OCI-M2 (cell line): ENCODE measurements around the gene ATP7A.
"Not testable (repeated sequence)": the region's sequence is repeated elsewhere in the genome, so short reads cannot be mapped to it uniquely, and the experiment has no call there.

ENCODE experiments used
- DNase-seq: peaks from one replicate; lab custom pipeline; 2025; ENCODE audit not compliant: unreplicated experiment; lab: John Stamatoyannopoulos, UW

ATP7A gene

DNA sequence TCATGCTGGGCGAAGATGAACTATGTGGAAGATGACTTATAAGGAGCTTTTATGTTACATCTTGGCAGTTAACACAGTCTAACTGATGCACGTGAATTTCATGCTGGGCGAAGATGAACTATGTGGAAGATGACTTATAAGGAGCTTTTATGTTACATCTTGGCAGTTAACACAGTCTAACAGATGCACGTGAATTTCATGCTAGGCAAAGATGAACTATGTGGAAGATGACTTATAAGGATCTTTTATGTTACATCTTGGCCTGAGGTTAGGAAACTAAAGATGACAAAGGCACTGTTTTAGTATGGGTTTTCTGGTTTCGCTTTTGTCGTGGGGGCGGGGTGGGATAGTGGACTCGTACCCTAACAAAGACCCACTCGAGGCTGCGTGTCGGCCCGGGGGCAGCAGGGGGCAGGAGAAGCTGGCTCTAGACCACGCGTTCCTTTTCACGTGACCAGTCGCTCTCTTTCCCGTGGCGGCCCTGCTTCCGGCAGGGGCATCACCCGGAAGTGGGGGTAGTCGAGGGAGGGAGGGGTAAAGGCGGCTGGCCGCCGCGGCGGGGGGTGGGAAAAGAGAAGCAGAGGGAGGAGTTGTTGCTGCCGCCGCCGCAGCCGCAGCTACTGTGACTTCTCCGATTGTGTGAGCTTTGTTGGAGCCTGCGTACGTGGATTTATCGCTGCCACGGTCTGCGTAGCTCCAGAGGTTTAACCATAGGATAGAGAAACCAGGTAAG, at the start of gene ATP7A:
TSS of gene ATP7A (plus strand) at position 586 of the 733 bp plus-strand sequence. CDS start 60,949 bp downstream, outside the sequence.
- DNase-seq, result no peak

- no peak for DNase-seq
Measured at GRCh38 chrX:77875372-77875771, 35.1 kb upstream of the ATP7A start.

- not testable (repeated sequence) for DNase-seq
Measured at GRCh38 chrX:77881418-77881817, 29.1 kb upstream of the ATP7A start.

- DNase-seq, result no peak
Measured at GRCh38 chrX:77892887-77893286, 17.6 kb upstream of the ATP7A start.

- DNase-seq, result no peak
Measured at GRCh38 chrX:77893713-77894112, 16.8 kb upstream of the ATP7A start.

DNA sequence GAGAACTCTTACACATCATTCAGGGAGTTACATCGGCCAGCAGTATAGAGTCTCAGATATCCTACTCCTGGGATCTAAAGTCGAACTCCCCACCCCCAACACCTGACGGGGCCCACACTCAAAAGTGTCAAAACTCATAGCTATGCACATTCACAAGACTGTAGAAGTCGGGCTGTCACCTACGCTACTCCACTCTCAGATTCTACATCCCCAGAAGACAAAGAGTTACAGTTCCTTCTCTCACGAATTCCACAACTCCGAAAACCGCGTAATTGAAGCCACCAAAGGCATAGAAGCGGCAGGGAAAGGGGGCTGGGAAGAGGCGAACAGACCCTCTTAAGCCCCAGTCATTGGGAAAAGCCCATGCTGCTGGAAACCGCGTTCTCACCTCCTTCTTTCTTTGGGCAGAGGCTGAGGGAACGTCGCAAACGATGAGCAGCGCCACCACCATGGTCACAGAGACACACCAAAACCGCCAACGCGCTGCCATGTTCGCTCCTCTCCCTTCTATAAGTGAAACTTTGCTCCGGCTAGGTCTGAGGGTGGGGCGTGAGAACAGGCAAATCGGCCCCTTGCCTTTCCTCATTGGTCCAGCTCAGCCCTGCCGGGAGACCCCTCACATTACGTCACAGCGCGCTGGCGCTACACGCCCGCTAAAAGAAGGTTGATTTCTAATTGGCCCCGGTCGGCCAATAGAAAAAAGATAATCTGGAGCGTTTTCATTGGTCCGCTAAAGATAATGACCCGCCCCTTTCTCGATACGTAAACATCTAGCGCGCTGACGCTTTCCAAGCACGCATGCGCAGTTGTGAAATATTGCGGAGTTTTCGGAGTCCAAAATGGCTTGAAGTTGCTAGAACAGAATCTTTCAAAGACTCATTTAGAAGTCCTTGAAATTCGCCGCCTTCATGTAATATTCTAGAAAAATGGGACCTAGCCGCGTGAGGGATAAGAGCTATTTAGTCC, 15.3 kb upstream of the ATP7A start, which contains the start of gene MAGT1:
TSS of gene MAGT1 (minus strand) at position 515 of the 966 bp plus-strand sequence. CDS start at position 490, 25 bp downstream.
- DNase-seq, result peak; percentile 38

DNA sequence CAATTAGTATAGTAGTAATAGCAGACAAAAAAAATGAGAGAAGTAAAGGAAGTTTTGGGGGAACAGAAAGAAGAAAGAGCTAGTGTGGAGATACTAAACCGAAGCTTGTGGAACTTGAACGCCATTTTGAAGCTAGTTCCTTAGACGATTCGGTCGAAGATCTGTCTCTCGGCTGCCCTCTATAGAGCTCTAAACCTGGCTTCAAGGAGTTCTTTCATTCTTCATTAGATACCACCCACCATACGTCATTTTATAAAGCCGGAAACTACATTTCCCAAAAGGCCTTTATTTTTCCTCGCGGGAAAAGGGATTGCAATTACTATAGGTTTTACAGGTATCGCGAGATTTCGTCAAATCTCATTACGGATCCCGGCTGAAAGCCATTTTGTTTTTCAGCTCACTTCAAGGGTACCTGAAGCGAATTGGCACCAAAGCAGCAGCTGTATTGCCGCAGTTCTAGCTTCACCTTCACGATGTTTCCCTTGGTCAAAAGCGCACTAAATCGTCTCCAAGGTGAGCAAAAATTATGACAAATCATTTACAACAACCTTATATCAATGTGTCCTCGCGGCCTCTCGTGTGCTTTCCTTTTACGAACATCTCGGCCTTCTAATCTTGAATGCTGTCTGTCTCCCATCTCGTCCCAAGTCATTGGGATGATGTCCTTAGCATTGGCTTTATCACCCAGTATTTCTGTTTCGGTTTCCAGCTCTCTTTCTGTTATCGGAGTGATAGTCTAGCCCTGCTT, 11.2 kb upstream of the ATP7A start, which contains the start of gene COX7B:
TSS of gene COX7B (plus strand) at position 388 of the 748 bp plus-strand sequence. CDS start at position 474, 86 bp downstream.
- peak; percentile 8 for DNase-seq

GRCh38 chrX:77900688-77901087, 9.8 kb upstream of the ATP7A start:
- DNase-seq, result no peak

- no peak for DNase-seq
Measured at GRCh38 chrX:77901506-77901905, 9.0 kb upstream of the ATP7A start.

DNA sequence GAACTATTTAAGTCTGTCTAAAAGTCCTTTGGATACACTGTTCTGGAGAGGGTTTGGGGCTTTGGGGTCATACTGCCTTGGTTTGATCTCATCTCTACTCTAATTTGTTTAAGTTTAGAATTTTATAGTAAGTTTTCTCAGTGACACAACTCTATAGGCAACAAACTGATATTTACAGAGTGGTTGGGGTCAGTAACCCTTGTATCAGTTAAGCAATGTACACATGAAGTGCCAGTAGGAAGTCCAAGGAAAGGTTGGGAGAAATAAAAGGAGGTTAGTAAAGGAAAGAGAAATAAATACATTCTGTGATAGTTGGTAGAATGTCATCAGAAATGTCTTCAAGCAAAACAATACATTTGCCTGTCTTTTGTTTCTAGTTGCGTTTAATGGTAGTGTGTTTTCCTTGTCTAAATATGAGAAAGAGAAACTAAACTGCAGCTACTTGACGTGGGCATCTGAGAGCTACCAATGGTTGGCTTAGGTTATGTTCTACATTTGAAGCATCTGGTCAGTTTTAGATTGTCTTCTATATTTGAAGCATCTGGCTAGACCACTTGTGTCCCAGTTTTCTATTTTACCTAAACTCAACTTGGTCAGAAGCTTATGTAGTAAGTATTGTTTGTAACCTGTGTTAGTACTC, 6.9 kb downstream of the ATP7A start:
- DNase-seq, result no peak

DNA sequence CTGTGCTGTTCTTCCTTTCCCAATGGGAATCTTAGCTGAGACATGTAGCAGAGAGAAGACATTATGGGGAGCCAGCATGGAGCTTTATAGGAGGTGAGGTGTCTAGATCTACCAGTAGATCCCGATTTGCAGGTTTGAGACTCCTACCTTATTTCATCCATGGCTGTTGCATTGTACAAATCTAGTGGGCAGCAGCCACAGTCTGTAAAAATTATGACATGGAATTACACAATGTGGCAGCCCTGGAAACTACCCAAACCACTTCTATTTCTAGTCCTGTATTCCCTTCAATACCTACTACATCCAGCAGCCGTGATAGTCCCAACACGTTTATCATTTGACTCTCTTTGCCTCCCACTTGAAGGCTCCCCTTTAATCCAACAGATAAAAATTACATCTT, 8.1 kb downstream of the ATP7A start:
- no peak for DNase-seq

GRCh38 chrX:77919370-77919769, 8.9 kb downstream of the ATP7A start:
- DNase-seq, result not testable (repeated sequence)

DNA sequence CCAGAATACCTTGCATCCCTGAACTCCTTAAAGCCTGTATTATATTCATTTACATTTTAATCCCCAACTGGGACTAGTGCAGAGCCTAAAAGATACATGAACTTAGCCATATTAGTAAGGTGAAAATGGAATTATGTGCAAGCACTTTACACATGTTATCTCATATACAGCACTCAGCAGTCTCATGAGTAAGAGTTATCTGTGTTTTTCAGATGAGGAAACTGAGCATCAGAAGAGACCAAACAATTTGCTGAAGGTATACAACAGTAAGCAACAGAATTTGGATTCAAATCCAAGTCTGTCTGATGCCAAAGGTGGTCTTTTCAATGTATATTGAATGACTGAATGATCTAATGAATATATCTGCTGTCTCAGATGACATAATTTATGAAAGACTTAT, 12.3 kb downstream of the ATP7A start:
- DNase-seq, result no peak

DNA sequence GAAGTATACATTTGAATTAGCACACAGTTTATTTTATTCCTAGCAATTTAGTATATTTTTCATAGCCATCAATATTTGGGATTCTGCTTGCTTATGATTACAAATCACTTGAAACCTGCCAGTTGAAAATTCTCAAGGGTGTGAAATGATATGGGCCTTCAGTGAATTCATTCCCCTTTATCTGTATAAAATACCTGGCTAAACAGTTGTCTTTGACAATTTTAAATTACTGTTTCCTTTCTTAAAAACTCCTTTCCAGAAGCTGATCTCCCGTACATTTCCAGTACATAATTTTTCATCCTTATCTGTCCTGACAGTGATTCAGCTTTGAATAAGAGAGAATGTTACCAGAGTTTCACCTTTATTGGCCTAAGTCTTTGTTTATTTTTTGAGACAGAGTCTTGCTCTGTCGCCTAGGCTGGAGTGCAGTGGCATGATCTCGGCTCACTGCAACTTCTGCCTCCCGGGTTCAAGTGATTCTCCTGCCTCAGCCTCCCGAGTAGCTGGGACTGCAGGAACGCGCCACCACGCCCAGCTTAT, 13.9 kb downstream of the ATP7A start:
- no peak for DNase-seq

GRCh38 chrX:77925764-77926163, 15.3 kb downstream of the ATP7A start:
- DNase-seq, result no peak

- DNase-seq, result no peak
Measured at GRCh38 chrX:77930581-77930980, 20.1 kb downstream of the ATP7A start.

- DNase-seq, result no peak
Measured at GRCh38 chrX:77935886-77936285, 25.4 kb downstream of the ATP7A start.

GRCh38 chrX:77936299-77936698, 25.8 kb downstream of the ATP7A start:
- DNase-seq, result no peak

DNA sequence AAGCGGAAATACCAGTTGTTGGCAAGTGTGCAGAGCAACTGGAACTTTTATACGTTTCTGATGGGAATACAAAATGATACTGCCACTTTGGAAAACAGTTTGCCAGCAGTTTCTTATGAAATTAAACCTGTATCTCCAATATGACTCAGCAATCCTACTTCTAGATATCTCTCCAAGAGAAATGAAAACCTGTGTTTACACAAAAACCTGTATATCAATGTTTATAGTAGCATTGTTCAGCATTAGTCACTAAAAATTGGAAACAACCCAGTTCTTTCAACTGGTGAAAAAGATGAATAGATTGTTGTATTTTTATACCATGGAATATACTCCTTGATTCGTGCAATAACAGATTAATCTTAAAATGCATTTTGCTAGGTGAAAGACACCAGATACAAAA, 26.8 kb downstream of the ATP7A start:
- no peak for DNase-seq

DNA sequence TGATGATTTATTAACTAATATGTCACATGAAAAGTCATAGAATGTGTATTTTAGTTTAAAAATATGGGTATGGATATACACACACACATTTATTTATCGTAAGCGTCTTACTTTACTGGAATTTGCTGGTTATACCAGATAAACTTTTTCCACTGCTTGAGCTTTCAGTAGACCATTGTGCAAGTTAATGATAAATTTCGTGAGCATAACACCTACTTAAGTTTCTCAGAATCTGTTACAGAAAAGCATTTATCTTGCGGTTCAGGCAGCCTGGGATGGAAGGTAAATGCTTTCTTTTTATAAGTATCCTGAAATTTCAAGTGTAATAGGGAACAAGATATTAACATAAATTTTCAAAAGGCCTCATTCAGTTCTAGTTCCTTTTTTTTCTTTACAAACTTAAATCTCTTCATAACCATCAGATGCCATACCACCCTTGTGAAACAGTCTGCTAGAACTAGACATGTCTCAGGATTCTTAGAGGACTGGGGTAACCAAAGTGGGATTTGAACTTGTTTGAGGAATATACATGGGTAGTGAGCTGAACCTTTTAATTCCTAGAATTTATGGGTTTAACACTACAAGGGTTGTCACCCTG, 27.7 kb downstream of the ATP7A start:
- no peak for DNase-seq
